HG02623 (cell line): ENCODE data around the gene RGS11.
A peak's percentile ranks its signal among the peaks of the same experiment; 100 is the strongest.
"Not testable (repeated sequence)": the region's sequence is repeated elsewhere in the genome, so short reads cannot be mapped to it uniquely, and the experiment has no call there.

Experiments used
- ATAC-seq: cut with Tn5 transposase; IDR thresholded peaks from one replicate; pipeline ENCODE4 v1.9.1; 2021; ENCODE audit warnings: moderate library complexity; ENCODE audit not compliant: unreplicated experiment

Gene RGS11

GRCh38 chr16:234468-235305 is 41.1 kb downstream of the RGS11 start, which contains the start of gene FAM234A:
Gene FAM234A (plus strand): TSS chr16:234821. CDS start chr16:254414, 19,593 bp downstream.
- peak; percentile 75 for ATAC-seq

- no peak for ATAC-seq
Measured at GRCh38 chr16:230949-231348, 44.8 kb downstream of the RGS11 start.

- not testable (repeated sequence) for ATAC-seq
Measured at GRCh38 chr16:230351-230750, 45.4 kb downstream of the RGS11 start.

GRCh38 chr16:229731-230281 is 45.9 kb downstream of the RGS11 start:
- ATAC-seq: no peak

- peak; percentile 73 for ATAC-seq
Measured at GRCh38 chr16:228852-229730, 46.7 kb downstream of the RGS11 start, which contains the start of gene LUC7L. Gene LUC7L (minus strand): TSS chr16:229449. CDS start chr16:229339, 110 bp downstream.

- peak; percentile 11 for ATAC-seq
Measured at GRCh38 chr16:228151-228851, 47.4 kb downstream of the RGS11 start.

- no peak for ATAC-seq
Measured at GRCh38 chr16:220021-220420, 55.7 kb downstream of the RGS11 start.
